Measurements from ENCODE around the gene AATF.

AATF gene

GRCh38 chr17:36939052-36939801 lies 9.5 kb upstream of the AATF start:
- H3K36me3 ChIP-seq (ENCODE audit: control insufficient read depth, insufficient read depth, low read length), result no peaks in the 10 kb centered on the region
- H3K9me3 ChIP-seq (ENCODE audit: control insufficient read depth, low read length), result no peaks in the 10 kb centered on the region
- H3K4me3 ChIP-seq (ENCODE audit: low read length), result no peak overlapping the region
- peaks cover 47% of the 10 kb centered on the region for H3K4me1 ChIP-seq (ENCODE audit: control insufficient read depth, insufficient read depth, low read length)
- H3K27me3 ChIP-seq (ENCODE audit: control insufficient read depth, insufficient read depth, low read length), result peaks cover 99% of the 10 kb centered on the region
- no peak overlapping the region for H3K9ac ChIP-seq (ENCODE audit: low read length)

GRCh38 chr17:36939802-36940312 lies 8.9 kb upstream of the AATF start:
- H3K36me3 ChIP-seq (ENCODE audit: control insufficient read depth, insufficient read depth, low read length), result no peaks in the 10 kb centered on the region
- peaks cover 99% of the 10 kb centered on the region for H3K27me3 ChIP-seq (ENCODE audit: control insufficient read depth, insufficient read depth, low read length)
- H3K4me3 ChIP-seq (ENCODE audit: low read length), result no peak overlapping the region

GRCh38 chr17:36940313-36941264 lies 8.2 kb upstream of the AATF start:
- H3K4me1 ChIP-seq (ENCODE audit: control insufficient read depth, insufficient read depth, low read length), result peaks cover 35% of the 10 kb centered on the region
- H3K4me3 ChIP-seq (ENCODE audit: low read length), result no peak overlapping the region
- H3K27me3 ChIP-seq (ENCODE audit: control insufficient read depth, insufficient read depth, low read length), result peaks cover 99% of the 10 kb centered on the region
- H3K9me3 ChIP-seq (ENCODE audit: control insufficient read depth, low read length), result no peaks in the 10 kb centered on the region
- no peak overlapping the region for H3K9ac ChIP-seq (ENCODE audit: low read length)
- no peaks in the 10 kb centered on the region for H3K36me3 ChIP-seq (ENCODE audit: control insufficient read depth, insufficient read depth, low read length)

More at GRCh38 chr17:36939802-36940312, 8.9 kb upstream of the AATF start:
- H3K9me3 ChIP-seq (ENCODE audit: control insufficient read depth, low read length), result no peaks in the 10 kb centered on the region
- peaks cover 42% of the 10 kb centered on the region for H3K4me1 ChIP-seq (ENCODE audit: control insufficient read depth, insufficient read depth, low read length)
- H3K9ac ChIP-seq (ENCODE audit: low read length), result no peak overlapping the region

- Histone ChIP-seq H3K4me1 (ENCODE audit: control insufficient read depth, insufficient read depth, low read length) (peaks cover 26% of the 10 kb centered on the region), H3K9me3 (ENCODE audit: control insufficient read depth, low read length) (no peaks in the 10 kb centered on the region), H3K36me3 (ENCODE audit: control insufficient read depth, insufficient read depth, low read length) (no peaks in the 10 kb centered on the region), H3K27me3 (ENCODE audit: control insufficient read depth, insufficient read depth, low read length) (peaks cover 99% of the 10 kb centered on the region), H3K4me3 (ENCODE audit: low read length) (no peak overlapping the region), H3K9ac (ENCODE audit: low read length) (no peak overlapping the region)
Measured at GRCh38 chr17:36941265-36942010, 7.3 kb upstream of the AATF start.

- H3K4me3 ChIP-seq (ENCODE audit: low read length), result no peak overlapping the region
- H3K9me3 ChIP-seq (ENCODE audit: control insufficient read depth, low read length), result no peaks in the 10 kb centered on the region
- no peak overlapping the region for H3K9ac ChIP-seq (ENCODE audit: low read length)
- no peaks in the 10 kb centered on the region for H3K36me3 ChIP-seq (ENCODE audit: control insufficient read depth, insufficient read depth, low read length)
- H3K4me1 ChIP-seq (ENCODE audit: control insufficient read depth, insufficient read depth, low read length), result peaks cover 20% of the 10 kb centered on the region
- peaks cover 99% of the 10 kb centered on the region for H3K27me3 ChIP-seq (ENCODE audit: control insufficient read depth, insufficient read depth, low read length)
Measured at GRCh38 chr17:36942019-36942599, 6.6 kb upstream of the AATF start.

GRCh38 chr17:36942631-36943125 lies 6.1 kb upstream of the AATF start:
- Histone ChIP-seq H3K36me3 (ENCODE audit: control insufficient read depth, insufficient read depth, low read length) (no peaks in the 10 kb centered on the region), H3K9me3 (ENCODE audit: control insufficient read depth, low read length) (no peaks in the 10 kb centered on the region), H3K4me3 (ENCODE audit: low read length) (no peak overlapping the region), H3K9ac (ENCODE audit: low read length) (no peak overlapping the region), H3K27me3 (ENCODE audit: control insufficient read depth, insufficient read depth, low read length) (peaks cover 99% of the 10 kb centered on the region), H3K4me1 (ENCODE audit: control insufficient read depth, insufficient read depth, low read length) (peaks cover 15% of the 10 kb centered on the region)

GRCh38 chr17:36943250-36944191 lies 5.2 kb upstream of the AATF start:
- no peaks in the 10 kb centered on the region for H3K36me3 ChIP-seq (ENCODE audit: control insufficient read depth, insufficient read depth, low read length)
- no peak overlapping the region for H3K9ac ChIP-seq (ENCODE audit: low read length)
- no peaks in the 10 kb centered on the region for H3K9me3 ChIP-seq (ENCODE audit: control insufficient read depth, low read length)
- peaks cover 97% of the 10 kb centered on the region for H3K27me3 ChIP-seq (ENCODE audit: control insufficient read depth, insufficient read depth, low read length)
- H3K4me3 ChIP-seq (ENCODE audit: low read length), result no peak overlapping the region
- peaks cover 15% of the 10 kb centered on the region for H3K4me1 ChIP-seq (ENCODE audit: control insufficient read depth, insufficient read depth, low read length)

- no peaks in the 10 kb centered on the region for H3K9me3 ChIP-seq (ENCODE audit: control insufficient read depth, low read length)
- H3K27me3 ChIP-seq (ENCODE audit: control insufficient read depth, insufficient read depth, low read length), result peaks cover 87% of the 10 kb centered on the region
- peaks cover 9% of the 10 kb centered on the region for H3K4me1 ChIP-seq (ENCODE audit: control insufficient read depth, insufficient read depth, low read length)
- no peak overlapping the region for H3K9ac ChIP-seq (ENCODE audit: low read length)
- H3K36me3 ChIP-seq (ENCODE audit: control insufficient read depth, insufficient read depth, low read length), result no peaks in the 10 kb centered on the region
- no peak overlapping the region for H3K4me3 ChIP-seq (ENCODE audit: low read length)
Measured at GRCh38 chr17:36944553-36944952, 4.2 kb upstream of the AATF start.

GRCh38 chr17:36945140-36945539 lies 3.6 kb upstream of the AATF start:
- Histone ChIP-seq H3K4me3 (ENCODE audit: low read length) (no peak overlapping the region), H3K4me1 (ENCODE audit: control insufficient read depth, insufficient read depth, low read length) (peaks cover 12% of the 10 kb centered on the region), H3K9ac (ENCODE audit: low read length) (no peak overlapping the region), H3K9me3 (ENCODE audit: control insufficient read depth, low read length) (no peaks in the 10 kb centered on the region), H3K27me3 (ENCODE audit: control insufficient read depth, insufficient read depth, low read length) (peaks cover 82% of the 10 kb centered on the region), H3K36me3 (ENCODE audit: control insufficient read depth, insufficient read depth, low read length) (no peaks in the 10 kb centered on the region)

- Histone ChIP-seq H3K9ac (ENCODE audit: low read length) (no peak overlapping the region), H3K9me3 (ENCODE audit: control insufficient read depth, low read length) (no peaks in the 10 kb centered on the region), H3K4me3 (ENCODE audit: low read length) (no peak overlapping the region), H3K27me3 (ENCODE audit: control insufficient read depth, insufficient read depth, low read length) (peaks cover 72% of the 10 kb centered on the region), H3K4me1 (ENCODE audit: control insufficient read depth, insufficient read depth, low read length) (peaks cover 12% of the 10 kb centered on the region), H3K36me3 (ENCODE audit: control insufficient read depth, insufficient read depth, low read length) (no peaks in the 10 kb centered on the region)
Measured at GRCh38 chr17:36945959-36946725, 2.6 kb upstream of the AATF start.
